ENCODE results near the gene ENTHD1.
"Not testable (repeated sequence)": the region's sequence is repeated elsewhere in the genome, so short reads cannot be mapped to it uniquely, and the experiment has no call there.

The ENTHD1 gene

GRCh38 chr22:39900306-39901227, 7.0 kb upstream of the ENTHD1 start, which contains the start of gene GRAP2:
Gene GRAP2 (plus strand): TSS chr22:39901084. CDS start chr22:39947107, 46,023 bp downstream.
- peak; percentile 42 to 45 for DNase-seq (ENCODE audit: low read depth in 2 of 2)

GRCh38 chr22:39898997-39899396, 5.4 kb upstream of the ENTHD1 start:
- DNase-seq (ENCODE audit: low read depth in 2 of 2): no peak

GRCh38 chr22:39897841-39898240, 4.3 kb upstream of the ENTHD1 start:
- no peak for DNase-seq (ENCODE audit: low read depth in 2 of 2)

- no peak for DNase-seq (ENCODE audit: low read depth in 2 of 2)
Observed at GRCh38 chr22:39896313-39896996, 2.9 kb upstream of the ENTHD1 start.

GRCh38 chr22:39895682-39896081, 2.1 kb upstream of the ENTHD1 start:
- DNase-seq (ENCODE audit: low read depth in 2 of 2): no peak

- DNase-seq (ENCODE audit: low read depth in 2 of 2): no peak
Observed at GRCh38 chr22:39894554-39895092, 1.1 kb upstream of the ENTHD1 start.

- DNase-seq (ENCODE audit: low read depth in 2 of 2): not testable (repeated sequence)
Observed at GRCh38 chr22:39889924-39890323, 3.6 kb downstream of the ENTHD1 start.

- DNase-seq (ENCODE audit: low read depth in 2 of 2): no peak
Observed at GRCh38 chr22:39883057-39883456, 10.5 kb downstream of the ENTHD1 start.

- DNase-seq (ENCODE audit: low read depth in 2 of 2): no peak
Observed at GRCh38 chr22:39880722-39881121, 12.8 kb downstream of the ENTHD1 start.

GRCh38 chr22:39877079-39877845, 16.3 kb downstream of the ENTHD1 start:
- DNase-seq (ENCODE audit: low read depth in 2 of 2): no peak

- not testable (repeated sequence) for DNase-seq (ENCODE audit: low read depth in 2 of 2)
Observed at GRCh38 chr22:39875176-39875885, 18.2 kb downstream of the ENTHD1 start.

- no peak for DNase-seq (ENCODE audit: low read depth in 2 of 2)
Observed at GRCh38 chr22:39873965-39874364, 19.6 kb downstream of the ENTHD1 start.

- DNase-seq (ENCODE audit: low read depth in 2 of 2): no peak
Observed at GRCh38 chr22:39872548-39872947, 21.0 kb downstream of the ENTHD1 start.

- no peak for DNase-seq (ENCODE audit: low read depth in 2 of 2)
Observed at GRCh38 chr22:39871008-39871798, 22.4 kb downstream of the ENTHD1 start.

GRCh38 chr22:39869797-39870196, 23.8 kb downstream of the ENTHD1 start:
- DNase-seq (ENCODE audit: low read depth in 2 of 2): not testable (repeated sequence)

- DNase-seq (ENCODE audit: low read depth in 2 of 2): no peak
Observed at GRCh38 chr22:39868741-39869140, 24.8 kb downstream of the ENTHD1 start.

GRCh38 chr22:39859903-39860588, 33.5 kb downstream of the ENTHD1 start:
- no peak for DNase-seq (ENCODE audit: low read depth in 2 of 2)

GRCh38 chr22:39856588-39856987, 37.0 kb downstream of the ENTHD1 start:
- DNase-seq (ENCODE audit: low read depth in 2 of 2): no peak

- no peak for DNase-seq (ENCODE audit: low read depth in 2 of 2)
Observed at GRCh38 chr22:39852799-39853198, 40.8 kb downstream of the ENTHD1 start.

Data from stimulated activated CD8-positive, alpha-beta memory T cell treated with anti-CD3 and anti-CD28 coated beads, Interleukin-2, amount 100 ng/mL, for 1 hour (primary cell).